ENCODE data around the gene SLC18B1. TPM values are rescaled to one million over a fixed set of nuclear protein-coding genes. Genes with fewer than 3 reads are reported as not detected.

The SLC18B1 gene
- total RNA-seq, 1 donor from 2014 or later, result 19.1 TPM

GRCh38 chr6:132811276-132811675, 12.8 kb upstream of the SLC18B1 start:
- no peak overlapping the region for H3K4me3 Mint-ChIP-seq (ENCODE audit: low read depth)
- no peak overlapping the region for H3K27ac Mint-ChIP-seq
- no peaks in the 10 kb centered on the region for H3K9me3 Mint-ChIP-seq (ENCODE audit: low read depth)
- TF ChIP-seq, protein P1, sequence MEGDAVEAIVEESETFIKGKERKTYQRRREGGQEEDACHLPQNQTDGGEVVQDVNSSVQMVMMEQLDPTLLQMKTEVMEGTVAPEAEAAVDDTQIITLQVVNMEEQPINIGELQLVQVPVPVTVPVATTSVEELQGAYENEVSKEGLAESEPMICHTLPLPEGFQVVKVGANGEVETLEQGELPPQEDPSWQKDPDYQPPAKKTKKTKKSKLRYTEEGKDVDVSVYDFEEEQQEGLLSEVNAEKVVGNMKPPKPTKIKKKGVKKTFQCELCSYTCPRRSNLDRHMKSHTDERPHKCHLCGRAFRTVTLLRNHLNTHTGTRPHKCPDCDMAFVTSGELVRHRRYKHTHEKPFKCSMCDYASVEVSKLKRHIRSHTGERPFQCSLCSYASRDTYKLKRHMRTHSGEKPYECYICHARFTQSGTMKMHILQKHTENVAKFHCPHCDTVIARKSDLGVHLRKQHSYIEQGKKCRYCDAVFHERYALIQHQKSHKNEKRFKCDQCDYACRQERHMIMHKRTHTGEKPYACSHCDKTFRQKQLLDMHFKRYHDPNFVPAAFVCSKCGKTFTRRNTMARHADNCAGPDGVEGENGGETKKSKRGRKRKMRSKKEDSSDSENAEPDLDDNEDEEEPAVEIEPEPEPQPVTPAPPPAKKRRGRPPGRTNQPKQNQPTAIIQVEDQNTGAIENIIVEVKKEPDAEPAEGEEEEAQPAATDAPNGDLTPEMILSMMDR (IDR thresholded peaks at IDR 0.05; ENCODE audit: unreplicated experiment), result no peak
- H3K36me3 Mint-ChIP-seq (ENCODE audit: insufficient read depth), result peaks cover 8% of the 10 kb centered on the region
- DNase-seq (ENCODE audit: low spot score, unreplicated experiment), result no peak
- peaks cover 25% of the 10 kb centered on the region for H3K4me1 Mint-ChIP-seq (ENCODE audit: low read depth)
- H3K27me3 Mint-ChIP-seq, result peaks cover 11% of the 10 kb centered on the region

- peaks cover 12% of the 10 kb centered on the region for H3K27me3 Mint-ChIP-seq
- H3K27ac Mint-ChIP-seq, result no peak overlapping the region
- peaks cover 10% of the 10 kb centered on the region for H3K9me3 Mint-ChIP-seq (ENCODE audit: low read depth)
- H3K4me3 Mint-ChIP-seq (ENCODE audit: low read depth), result no peak overlapping the region
- H3K36me3 Mint-ChIP-seq (ENCODE audit: insufficient read depth), result no peaks in the 10 kb centered on the region
- DNase-seq (ENCODE audit: low spot score, unreplicated experiment), result no peak
- H3K4me1 Mint-ChIP-seq (ENCODE audit: low read depth), result no peaks in the 10 kb centered on the region
- TF ChIP-seq, protein P1 (IDR thresholded peaks at IDR 0.05; ENCODE audit: unreplicated experiment), result no peak
These were observed 7.1 kb upstream of the SLC18B1 start for GRCh38 chr6:132805548-132805947.

DNA sequence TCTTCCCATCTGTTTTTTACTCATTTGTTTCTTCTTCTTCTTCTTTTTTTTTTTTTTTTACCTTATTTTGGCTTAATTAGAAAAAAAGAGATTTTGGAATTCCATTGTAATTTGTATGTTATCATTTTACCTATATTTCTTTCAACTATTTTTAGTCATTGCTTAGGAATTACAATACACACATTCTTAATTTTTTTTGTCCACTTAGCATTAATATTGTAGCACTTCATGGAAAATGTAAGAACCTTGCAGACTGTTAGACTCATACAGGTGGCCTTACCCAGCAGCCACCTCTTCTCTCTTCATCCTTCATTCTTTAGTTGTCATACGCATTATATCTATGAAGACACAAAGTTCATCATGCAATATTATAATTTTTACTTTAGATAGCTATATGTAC, 5.8 kb upstream of the SLC18B1 start:
- Mint-ChIP-seq H3K27me3 (peaks cover 5% of the 10 kb centered on the region), H3K27ac (no peak overlapping the region), H3K4me1 (ENCODE audit: low read depth) (no peaks in the 10 kb centered on the region), H3K9me3 (ENCODE audit: low read depth) (peaks cover 10% of the 10 kb centered on the region), H3K4me3 (ENCODE audit: low read depth) (no peak overlapping the region), H3K36me3 (ENCODE audit: insufficient read depth) (no peaks in the 10 kb centered on the region)
- TF ChIP-seq, protein P1 (IDR thresholded peaks at IDR 0.05; ENCODE audit: unreplicated experiment), result no peak
- DNase-seq (ENCODE audit: low spot score, unreplicated experiment), result no peak

DNA sequence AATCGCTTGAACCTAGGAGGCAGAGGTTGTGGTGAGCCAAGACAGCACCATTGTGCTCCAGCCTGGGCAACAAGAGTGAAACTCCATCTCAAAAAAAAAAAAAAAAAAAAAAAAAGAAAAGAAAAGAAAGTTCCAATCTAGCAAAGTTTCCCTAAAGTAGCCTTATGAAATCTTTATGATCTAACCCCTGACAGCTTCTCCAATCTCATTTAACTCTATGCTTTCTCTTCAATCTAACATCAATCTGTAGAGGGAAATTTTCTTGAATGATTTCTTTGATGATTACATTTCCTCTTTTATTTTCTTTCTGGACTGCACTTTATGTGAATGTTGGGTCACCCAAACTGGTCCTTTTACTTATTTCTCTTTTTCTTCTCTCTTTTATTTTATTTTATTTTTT, 2.2 kb upstream of the SLC18B1 start:
- H3K9me3 Mint-ChIP-seq (ENCODE audit: low read depth), result peaks cover 10% of the 10 kb centered on the region
- TF ChIP-seq, protein P1 (IDR thresholded peaks at IDR 0.05; ENCODE audit: unreplicated experiment), result no peak

DNA sequence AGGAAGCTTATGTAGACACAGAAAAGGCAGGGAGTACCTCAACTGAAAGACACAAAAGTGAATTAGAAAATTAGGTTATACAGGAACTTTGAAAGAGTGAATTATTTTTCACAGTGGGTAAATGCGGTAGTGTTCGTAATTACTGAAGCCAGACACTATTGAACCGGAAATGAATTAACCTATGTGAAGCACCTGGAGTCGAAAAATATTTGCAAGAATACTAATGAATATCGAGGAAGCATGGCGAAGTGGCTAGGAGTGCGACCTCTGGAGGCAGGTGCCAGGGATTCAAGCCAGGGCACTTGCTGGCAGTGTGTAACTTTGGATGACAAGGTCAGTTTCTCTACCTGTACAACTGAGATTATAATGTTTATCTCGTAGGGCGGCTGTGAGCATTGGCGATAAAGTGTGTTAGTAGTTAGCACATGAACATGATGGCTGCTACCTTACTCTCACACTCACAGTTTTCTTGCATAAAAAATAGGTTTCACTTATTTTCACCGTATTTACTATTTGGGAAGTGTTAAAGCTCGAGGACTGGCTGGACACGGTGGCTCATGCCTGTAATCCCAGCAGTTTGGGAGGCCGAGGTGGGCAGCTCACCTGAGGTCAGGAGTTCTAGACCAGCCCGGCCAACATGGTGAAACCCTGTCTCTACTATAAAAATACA, 567 bp upstream of the SLC18B1 start:
- Mint-ChIP-seq H3K4me1 (ENCODE audit: low read depth) (peaks cover 5% of the 10 kb centered on the region), H3K36me3 (ENCODE audit: insufficient read depth) (peaks cover 6% of the 10 kb centered on the region), H3K4me3 (ENCODE audit: low read depth) (no peak overlapping the region), H3K27ac (no peak overlapping the region), H3K27me3 (no peaks in the 10 kb centered on the region), H3K9me3 (ENCODE audit: low read depth) (peaks cover 10% of the 10 kb centered on the region)
- TF ChIP-seq, protein P1 (IDR thresholded peaks at IDR 0.05; ENCODE audit: unreplicated experiment), result peak; percentile 92
- DNase-seq (ENCODE audit: low spot score, unreplicated experiment), result peak; percentile 62

More for the DNA sequence above, 2.2 kb upstream of the SLC18B1 start:
- Mint-ChIP-seq H3K27me3 (peaks cover 5% of the 10 kb centered on the region), H3K4me3 (ENCODE audit: low read depth) (no peak overlapping the region), H3K27ac (no peak overlapping the region), H3K4me1 (ENCODE audit: low read depth) (peaks cover 5% of the 10 kb centered on the region), H3K36me3 (ENCODE audit: insufficient read depth) (peaks cover 2% of the 10 kb centered on the region)
- DNase-seq (ENCODE audit: low spot score, unreplicated experiment), result no peak

Measured in progenitor cell of endocrine pancreas (in vitro differentiated cells).